IPS-NIHi11 (cell line): ENCODE measurements around the gene GLI2.

Experiments
- DNase-seq: peaks from one replicate; pipeline ENCODE4 v3.0.0; 2012; ENCODE audit warnings: mixed read lengths, low spot score

The GLI2 gene

DNA sequence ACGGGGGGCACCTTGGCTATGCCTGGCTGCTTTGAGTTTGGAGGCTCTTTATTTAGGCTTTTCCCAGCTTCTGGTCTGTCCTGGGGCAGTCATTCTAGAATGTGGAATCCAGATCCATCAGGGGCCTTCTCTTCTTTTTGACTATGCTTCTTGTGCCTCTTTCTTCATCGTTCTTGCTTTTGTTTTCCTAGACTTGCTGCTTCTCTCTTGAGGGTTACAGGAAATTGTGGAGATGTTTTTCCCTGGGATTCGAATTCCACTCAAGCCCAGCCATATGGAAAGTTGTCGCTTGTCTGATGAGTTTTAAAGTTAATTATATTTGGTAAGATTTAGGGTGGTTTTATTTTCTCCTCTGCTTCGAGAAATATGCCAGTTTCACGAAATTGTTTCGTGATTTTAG is 2.4 kb downstream of the GLI2 start:
- DNase-seq, result no peak

DNA sequence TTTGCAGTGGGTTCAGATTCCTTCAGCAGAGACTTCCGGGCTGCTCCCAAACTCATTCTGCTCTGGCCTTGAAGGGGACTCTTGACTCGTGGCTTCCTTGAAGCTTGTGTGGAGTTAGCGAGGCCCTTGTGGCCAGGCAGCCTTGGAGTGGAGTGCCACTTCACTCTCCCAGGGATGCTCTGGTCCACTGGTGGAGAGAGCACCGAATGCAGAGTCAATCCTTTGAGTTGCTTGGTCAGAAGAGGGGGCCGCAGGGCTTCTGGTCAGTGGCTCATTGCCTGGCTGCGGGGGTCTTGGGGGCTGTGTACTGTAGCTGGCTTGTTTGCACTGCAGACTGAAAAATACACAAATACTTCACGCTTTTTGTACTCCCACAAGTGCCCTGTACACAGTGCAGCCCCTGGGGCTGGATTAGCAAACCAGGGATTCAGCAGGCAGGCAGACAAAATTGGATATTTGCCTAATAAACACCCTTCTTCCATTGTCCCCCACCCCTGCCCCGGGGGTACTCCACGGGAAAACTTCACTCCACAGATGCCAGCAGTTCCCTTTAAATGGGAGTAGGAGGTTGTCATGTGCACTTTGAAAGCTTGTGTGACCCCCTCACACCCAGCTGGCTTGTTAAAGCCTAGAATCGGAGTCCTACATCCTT is 3.2 kb downstream of the GLI2 start:
- DNase-seq, result no peak

DNA sequence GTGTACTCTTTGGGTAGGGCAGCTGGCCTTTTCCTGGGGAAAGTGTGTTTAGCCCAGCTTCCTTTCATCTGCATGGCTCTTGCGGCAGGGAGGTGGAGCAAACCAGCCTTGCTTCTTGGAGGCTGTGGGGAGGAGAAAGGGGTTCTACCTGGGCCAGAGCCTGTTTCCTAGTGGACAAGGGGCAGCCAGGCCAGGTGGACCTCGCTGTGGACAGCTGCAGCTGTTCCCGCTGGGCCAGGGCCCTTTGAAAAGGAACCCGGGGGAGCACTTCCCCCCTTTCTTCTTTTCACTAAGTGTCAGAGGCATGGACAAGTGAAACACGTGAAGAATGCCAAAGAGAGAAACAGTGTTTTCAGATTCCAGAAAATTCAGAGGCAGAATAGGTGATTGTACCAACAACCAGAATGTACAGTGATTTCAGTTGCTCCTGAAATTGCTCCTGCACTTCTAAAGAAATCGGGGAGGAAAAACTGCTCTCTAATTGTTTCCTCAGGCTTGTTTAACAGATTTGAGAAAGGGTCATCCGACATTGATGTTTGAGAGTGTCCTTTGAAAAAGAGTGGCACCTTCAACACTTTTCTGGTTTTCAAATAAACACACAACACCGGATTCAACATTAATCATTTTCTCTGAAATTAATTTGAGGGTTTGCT is 3.9 kb downstream of the GLI2 start:
- DNase-seq, result no peak

DNA sequence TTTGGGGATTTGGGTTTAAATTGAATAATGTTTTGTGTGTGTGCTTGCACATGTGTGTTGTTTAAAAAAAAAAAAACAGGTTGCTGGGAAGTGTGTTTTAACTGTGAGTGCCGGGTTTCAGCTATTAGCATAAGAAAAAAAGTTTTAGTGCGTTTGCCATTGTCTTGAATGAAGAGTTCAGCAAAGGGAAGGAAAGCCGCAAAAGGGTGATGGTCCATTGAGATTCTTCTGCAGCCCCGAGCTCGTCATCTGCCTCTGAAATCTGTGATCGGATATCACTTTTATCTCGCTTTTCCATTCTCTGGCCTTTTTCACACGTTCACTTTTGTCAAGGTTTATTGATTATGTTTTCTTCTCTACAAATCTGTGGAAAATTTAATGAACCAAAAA is 4.7 kb downstream of the GLI2 start:
- no peak for DNase-seq

DNA sequence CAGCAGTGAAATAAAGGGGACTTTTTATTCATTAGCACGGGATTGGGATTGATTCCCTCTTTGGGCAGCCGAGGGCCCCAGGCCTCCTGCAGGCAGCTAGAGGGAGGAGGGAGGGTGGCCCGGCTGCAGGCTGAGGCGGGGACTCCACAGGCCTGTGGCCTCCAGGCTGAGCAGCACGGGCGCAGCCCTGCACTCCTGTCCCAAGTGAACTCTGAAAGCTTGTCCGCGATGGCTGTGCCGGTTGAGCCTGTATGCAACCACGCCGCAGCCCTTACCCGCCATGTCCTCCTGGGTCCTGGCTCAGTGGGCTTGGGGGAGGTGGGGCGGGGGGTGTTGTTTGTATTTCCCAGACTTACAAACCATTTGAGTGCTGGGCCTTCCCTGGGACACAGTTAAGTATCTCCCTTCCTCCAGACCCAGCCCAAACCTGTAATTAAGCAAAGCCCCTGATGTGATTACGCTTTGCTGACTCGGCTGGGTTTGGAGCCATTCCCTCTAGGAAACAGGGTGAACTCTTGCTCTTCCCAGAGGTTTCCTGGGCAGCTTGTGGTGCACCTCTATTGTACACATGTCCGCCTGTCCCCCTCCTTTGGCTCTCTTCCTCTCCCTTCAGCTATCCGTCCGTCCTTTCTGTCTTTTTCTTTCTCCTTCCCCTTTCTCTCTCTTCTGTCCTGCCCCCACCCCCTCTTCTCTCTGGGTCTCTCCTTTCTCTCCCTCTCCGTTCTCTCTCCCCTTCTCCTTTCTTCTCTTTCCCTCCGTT is 5.3 kb downstream of the GLI2 start:
- peak; percentile 67 for DNase-seq

DNA sequence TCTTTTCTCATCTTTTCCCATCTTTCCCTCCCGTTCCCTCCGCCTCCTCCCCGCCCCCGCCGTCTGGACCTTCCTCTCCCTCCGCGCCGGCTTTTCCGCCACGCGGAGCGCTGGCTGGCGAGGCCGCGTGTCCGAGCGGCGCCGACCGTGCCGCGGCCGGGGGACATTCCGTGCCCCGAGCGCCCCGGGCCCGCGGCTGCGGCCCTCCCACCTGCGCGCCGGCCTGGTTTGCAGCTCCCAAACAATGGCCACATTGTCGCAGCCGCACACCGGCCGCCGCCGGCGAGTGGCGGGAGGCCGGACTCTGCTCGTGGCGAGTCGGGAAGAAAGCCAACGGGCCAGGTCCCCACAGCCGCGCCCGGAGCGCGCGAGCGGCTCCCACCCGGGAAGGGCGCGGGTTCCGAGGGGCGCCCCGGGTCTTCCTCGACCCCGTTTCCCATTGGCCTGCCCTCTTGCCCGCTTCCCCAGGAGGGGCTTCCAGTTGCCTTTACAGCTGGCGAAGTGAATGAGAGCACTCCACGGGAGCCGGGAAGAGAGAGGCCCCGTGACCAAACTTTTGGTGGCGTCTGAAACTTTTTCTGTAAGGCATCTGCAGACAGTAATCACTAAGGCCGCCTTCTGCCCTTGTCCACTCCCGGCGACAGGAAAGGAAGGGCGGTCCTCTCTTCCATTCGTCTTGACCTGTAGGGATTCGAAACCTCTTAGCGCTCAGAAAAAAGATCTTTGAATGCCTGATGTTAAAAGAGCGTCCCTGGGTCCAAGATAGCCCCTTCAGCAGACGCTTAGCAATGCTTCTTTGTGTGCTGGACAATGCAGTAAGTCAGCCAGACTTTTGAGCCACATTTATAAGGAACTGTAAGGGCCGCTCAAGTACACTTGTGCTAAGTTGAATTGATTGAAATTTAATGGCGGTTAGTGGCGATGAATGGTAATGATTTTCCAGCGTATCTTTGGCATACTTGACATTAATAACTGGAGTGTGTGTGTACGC is 6.2 kb downstream of the GLI2 start:
- peak; percentile 55 for DNase-seq

DNA sequence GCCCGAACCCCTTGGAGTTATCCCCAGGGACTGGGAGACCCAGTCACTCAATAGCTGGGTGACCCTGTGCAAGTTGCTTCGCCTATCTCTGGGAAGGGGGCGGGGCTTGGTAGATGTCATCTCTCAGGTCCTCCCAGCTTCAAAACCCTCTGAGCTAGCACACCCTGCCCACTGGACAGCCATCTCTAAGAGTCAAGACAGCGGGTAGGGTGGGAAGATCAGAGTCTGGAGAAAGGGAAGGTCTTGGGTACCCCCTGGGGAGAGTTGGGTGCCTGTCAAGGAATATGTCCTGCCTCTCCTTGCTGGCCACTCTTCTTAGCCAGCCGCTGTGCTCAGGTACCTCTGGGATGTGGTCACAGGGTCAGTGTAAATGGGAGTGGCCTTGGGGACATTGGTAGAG is 8.0 kb downstream of the GLI2 start:
- DNase-seq, result no peak

DNA sequence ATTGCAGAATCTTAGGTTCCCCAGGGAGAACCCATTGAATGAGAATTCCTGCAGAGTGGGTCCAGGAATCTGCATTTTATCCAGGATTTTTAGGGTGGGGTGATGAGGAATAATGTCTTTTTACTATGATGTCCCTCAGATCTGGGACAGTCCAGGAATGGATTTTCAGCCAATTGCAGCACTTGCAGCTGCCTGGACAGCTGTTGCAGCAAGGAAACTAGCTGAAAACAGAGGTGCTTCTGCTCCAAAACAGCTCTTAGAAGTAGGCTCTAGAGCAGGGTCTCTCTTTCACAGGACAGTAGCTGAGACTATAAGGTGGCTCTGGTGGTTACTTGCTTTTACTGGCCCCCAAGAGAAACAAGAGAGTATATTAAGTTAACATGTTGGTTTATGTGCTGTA is 9.1 kb downstream of the GLI2 start:
- no peak for DNase-seq

DNA sequence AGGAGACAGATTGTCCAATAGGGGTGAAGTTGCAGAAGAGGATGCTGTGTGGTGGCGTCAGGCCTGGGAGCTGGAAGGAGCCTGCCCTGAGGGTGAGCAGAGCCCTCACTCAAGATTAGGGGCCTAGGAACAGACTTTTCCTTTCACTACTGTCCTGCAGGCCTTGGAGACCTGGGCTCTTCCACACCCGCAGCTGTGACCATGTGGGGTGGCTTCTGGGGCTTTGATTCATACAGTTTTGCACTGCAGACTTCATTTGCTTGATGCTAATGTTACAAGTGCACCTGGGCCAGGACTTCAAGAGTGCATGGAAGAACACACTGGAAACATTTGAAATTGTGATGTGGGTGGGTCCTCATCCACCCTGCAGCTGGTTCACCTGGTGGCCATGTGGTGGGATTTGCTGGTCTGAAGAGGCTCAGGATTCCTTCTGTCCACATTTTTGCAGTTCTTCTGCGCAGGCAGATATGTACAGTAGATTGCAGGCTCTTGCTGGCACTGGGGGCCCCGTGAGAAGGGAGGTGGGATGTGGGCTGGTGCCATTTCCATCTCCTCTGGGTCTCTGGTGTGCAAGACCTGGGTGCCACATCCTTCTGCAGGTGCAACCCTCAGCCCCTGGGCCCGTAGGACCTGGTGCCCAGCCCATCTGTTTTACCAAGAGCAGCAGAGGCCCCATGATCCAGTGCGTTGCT is 9.9 kb downstream of the GLI2 start:
- DNase-seq, result no peak

DNA sequence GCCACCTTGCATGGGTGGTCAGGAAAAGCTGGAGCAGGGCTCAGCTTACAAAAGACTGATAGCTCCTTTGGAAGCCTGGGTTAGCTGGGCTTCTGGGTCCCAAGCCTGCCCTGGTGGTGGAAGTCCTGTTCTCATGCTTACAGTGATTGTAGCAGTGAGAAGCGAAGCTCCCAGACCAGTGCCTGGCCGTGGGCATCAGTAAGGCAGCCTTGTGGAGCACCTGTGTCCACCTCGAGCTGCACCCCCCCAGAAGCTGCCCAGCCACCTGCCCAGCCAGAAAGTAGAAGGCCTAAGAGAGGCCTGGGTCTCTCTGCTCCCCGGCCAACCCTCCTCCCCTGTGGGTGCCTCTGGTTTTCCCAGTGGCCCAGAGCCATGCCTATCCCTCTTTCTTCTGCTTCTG is 10.5 kb downstream of the GLI2 start:
- DNase-seq, result no peak

DNA sequence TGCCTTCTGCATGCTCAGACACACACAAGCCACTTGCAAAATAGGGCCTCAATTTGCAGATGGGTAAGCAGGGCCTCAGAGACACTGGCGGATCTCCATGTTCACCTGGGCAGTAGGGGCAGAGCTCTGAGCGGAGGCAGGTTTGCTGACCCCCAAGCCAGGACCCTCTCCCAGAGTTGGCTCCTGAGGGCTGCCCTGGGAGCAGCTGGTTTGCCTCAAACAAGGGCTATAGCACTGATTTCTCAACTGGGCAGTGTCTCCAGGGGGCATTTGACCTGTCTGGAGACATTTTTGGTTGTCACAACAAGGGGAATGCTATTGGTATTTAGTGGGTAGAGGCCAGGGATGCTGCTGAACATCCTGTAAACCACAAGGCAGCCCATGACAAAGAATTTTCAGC is 11.6 kb downstream of the GLI2 start:
- no peak for DNase-seq

DNA sequence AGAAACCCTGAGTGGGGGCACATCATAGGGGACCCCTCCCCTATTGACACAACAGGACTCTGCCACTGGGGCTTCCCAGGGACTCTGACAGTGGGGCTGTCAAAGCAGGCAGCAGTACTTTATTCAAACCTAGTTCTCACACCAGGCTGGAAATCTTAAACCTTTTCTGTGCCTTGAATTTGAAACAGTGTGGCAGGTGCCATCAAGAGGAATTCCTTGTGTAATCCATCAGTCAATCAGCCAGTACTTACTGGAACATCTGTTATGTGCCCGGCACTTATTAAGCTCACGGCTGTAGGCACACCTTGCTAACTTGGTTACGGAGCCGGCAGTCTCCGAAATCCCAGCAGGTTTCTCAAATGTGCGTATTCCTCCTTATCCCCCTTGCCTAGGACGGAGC is 12.0 kb downstream of the GLI2 start:
- DNase-seq, result no peak

DNA sequence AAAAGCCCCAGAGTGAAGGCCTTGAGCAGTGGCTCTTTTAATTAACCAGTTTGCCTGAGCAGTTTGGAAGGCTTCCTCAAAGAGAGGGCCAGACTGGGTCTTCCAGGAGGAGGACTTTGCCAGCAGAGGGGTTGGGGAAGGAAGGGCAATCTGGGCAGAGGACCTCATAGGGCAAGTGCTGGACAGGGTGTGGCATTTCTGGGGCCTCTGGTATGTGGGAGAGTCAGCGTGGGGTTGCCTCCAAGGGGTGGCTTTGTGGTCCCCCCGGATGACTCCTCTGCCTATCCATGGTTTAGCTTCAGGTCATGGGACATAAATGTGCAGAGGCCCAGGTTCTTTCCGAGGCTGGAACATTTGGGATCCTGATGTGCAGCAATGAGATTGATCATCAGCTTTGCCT is 12.6 kb downstream of the GLI2 start:
- DNase-seq, result no peak

DNA sequence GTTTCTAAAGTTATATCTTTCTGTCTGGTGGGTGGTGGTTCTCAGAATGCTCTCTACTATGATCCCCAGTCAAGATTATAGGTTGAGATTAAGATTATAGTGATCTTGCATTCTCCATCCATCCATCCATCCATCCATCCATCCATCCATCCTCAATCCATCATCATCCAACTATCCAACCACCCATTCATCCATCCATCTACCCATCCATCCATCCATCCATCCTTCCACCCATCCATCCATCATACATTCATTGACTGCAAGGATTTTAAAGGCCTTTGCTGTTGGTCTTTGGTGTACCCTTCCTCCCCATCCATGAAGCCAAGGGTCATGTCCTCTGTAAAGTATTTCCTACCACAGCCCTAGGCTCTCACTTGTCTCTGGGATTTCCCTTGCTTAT is 13.1 kb downstream of the GLI2 start:
- DNase-seq, result no peak

DNA sequence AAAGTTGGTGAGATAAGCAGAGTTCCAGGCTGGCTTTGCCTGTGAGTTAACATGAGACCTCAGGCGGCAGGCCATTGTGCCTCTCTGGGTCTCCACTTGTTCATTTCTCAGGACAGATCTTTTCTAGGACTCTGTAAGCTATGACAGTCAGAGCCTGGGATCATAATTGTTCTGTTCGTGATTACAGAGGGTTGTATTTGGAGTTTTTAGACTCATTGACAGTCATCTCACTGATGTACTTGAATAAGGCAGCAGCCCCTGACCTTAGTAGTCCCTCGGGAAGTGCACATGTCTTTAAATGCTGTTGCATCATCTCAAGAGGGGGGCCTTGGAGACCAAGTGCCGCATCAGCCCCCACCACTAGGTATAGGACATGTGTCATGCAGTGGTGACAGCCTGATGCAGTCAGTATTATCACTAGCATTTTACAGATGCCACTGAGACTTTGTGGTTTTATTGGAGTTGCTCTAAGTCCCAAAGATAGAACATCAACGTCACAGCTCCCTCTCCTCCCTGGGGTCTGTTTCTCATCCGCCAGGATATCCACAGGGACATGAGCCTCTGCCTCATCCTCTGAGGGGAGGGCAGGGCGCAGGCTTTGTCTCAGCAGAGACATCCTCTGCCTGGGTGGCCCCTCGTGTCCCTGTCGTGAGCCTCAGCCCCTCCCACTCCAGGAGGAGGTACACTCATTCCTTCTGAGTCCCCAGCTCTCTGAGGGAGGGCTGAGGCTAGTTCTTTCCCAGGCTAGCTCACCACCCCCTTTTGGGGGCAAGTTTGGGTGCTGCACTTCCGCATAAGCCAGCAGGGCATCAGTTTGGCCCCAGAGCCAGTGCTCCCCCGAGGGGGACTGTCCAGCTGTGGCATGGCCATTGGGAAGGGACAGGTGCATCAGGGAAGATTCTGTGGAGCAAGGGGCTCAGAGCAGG is 14.1 kb downstream of the GLI2 start:
- DNase-seq, result no peak

DNA sequence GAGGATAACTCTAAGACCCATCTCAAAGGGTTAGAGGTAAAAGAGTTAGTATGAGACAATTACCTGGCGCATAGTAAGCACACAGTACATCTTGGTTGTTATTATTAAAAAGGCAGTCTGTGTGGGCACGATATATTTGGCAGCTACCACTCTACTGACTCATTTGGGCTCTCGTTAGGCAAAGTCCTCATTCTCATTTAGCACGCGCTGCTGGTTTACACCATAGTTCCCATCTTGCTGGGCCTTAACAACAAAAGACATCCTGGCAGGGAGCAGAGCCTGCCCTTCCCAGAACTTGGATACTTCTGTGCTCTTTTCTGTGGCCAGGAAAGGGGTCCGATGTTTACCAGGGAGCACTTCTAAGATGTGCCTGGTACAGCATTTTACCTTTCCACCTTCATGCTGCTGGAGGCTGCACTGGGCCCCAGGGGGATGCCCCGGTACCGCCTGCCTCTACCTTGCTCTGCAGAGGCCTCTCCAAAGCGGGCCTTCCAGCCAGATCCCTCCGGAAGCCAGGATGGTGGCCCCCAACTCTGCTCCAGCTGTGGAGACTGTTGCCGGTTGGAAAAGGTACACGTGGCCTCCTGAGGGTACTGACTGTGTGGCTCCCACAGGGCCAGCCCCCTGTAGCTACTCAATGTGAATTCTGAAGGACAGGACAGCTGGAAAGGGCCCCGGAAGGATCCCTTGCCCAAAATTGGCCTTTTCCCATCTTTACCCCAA is 15.0 kb downstream of the GLI2 start:
- no peak for DNase-seq

DNA sequence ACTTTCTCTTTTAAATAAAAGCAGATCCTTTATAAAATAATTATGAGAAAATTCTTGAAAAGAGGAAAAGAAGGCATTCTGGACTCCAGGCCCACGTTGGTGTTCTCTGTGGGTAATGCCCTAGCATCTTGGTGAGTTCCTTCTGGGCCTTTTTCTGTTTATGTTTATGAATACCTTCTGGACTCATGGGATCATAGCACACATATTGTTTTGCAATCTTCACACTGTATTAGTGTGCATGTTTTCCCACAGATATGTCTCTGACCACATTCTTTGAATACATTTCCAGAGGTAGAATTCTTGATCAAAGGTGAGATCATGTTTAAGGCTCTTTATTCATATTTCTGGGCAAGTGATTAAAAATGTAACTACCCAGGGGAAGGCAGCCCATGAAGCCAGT is 15.9 kb downstream of the GLI2 start:
- DNase-seq, result no peak

DNA sequence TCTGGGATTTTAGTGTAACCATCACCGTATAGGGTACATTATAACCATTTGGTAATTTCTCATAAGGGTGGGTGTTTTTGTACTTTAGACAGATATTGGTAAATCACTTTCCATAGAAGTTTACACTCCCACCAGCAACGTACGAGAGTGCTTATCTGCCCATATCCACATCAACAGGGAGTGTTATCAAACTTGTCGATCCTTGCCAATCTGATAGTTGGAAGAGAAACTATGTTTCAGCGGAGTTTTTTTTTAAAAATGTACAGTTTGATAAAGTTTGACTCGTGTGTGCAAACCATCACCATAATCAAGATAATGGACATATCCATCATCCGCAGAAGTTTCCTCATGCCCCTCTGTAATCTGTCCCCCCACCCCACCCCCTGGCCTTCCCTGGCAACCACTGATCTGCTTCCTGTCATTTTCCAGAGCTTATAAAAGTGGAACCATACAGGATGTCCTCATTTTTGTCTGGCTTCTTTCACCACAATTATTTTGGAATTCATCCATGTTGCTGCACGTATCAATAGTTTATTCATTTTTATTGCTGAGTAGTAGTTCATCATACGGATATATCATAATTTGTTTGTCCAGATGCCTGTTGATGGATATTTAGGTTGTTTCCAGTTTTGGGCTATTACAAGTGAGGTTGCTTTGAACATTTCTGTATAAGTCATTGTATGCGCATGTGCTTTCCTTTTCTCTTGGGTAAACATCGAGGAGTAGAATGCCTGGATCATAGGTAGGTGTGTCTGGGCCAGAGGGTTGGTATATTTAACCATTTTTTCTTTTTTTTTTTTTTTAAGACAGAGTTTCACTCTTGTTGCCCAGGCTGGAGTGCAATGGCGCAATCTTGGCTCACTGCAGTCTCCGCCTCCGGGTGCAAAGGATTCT is 18.6 kb downstream of the GLI2 start:
- DNase-seq, result no peak
